MM.1S (cell line): ENCODE measurements around the gene RNF149.

Experiments used
- EZH2 ChIP-seq: fragments of 300-600 bp; sonication (generic); optimal IDR thresholded peaks from 2 replicates; pipeline ENCODE3; 2017; ENCODE audit warnings: low read depth, mild to moderate bottlenecking, antibody characterized with exemption, low read length, mixed read lengths
- TF ChIP-seq, protein P1 (sequence below): fragments of 300-600 bp; sonication (generic); IDR thresholded peaks from 2 replicates; pipeline ENCODE4 v1.5.1; 2016; ENCODE audit warnings: antibody characterized with exemption, low read length, mixed read lengths

DNA sequence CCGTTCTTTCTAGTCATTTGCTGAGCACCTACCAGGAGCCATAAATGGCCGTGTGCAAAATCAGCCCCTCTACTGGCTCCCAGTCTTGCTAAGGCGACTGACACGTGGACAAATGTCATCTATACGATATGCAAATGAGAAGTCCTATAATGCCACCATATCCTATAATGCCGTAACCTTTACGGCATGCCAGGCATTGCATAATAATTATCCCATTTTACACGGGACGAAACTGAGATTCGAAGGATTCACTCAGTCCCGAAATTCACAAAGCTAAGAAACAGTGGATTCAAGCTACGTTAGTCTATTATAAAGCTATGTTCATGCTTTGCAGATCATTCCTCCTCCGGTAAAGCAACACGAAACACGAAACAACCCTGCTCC lies 34.1 kb upstream of the RNF149 start:
- TF ChIP-seq, protein P1, sequence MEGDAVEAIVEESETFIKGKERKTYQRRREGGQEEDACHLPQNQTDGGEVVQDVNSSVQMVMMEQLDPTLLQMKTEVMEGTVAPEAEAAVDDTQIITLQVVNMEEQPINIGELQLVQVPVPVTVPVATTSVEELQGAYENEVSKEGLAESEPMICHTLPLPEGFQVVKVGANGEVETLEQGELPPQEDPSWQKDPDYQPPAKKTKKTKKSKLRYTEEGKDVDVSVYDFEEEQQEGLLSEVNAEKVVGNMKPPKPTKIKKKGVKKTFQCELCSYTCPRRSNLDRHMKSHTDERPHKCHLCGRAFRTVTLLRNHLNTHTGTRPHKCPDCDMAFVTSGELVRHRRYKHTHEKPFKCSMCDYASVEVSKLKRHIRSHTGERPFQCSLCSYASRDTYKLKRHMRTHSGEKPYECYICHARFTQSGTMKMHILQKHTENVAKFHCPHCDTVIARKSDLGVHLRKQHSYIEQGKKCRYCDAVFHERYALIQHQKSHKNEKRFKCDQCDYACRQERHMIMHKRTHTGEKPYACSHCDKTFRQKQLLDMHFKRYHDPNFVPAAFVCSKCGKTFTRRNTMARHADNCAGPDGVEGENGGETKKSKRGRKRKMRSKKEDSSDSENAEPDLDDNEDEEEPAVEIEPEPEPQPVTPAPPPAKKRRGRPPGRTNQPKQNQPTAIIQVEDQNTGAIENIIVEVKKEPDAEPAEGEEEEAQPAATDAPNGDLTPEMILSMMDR = no peak
- TF ChIP-seq EZH2 = no peak
